Keratinocyte (primary cell): Measurements from ENCODE around the gene SRXN1. TPM values are rescaled to one million over a fixed set of nuclear protein-coding genes. Genes with fewer than 3 reads are reported as not detected.

ENCODE experiments used
- DNase-seq: peaks from one replicate; pipeline ENCODE4 v3.0.0-alpha.2; 2011; ENCODE audit warnings: low read depth, missing footprints, low spot score
- FAIRE-seq: peaks from 2 replicates; lab custom pipeline; 2011; peaks lifted over from hg19 to GRCh38; lab: Jason Lieb, UNC
- H2AFZ ChIP-seq: 2 replicates; pipeline ENCODE4 v1.6.0; 2012; ENCODE audit warnings: low read length, control low read depth, inconsistent platforms; ENCODE audit not compliant: control insufficient read depth
- H3K27ac ChIP-seq: 2 replicates; pipeline ENCODE4 v1.5.1; 2011; ENCODE audit warnings: low read length; ENCODE audit not compliant: control insufficient read depth, insufficient read depth
- H3K27me3 ChIP-seq: 3 replicates; pipeline ENCODE4 v1.6.0; 2011; ENCODE audit warnings: low read length; ENCODE audit not compliant: control insufficient read depth, insufficient read depth; ENCODE audit errors: extremely low read depth
- H3K36me3 ChIP-seq, 2 experiments: 2 replicates in 1 of 2; 3 replicates in 1 of 2; pipeline ENCODE4 v1.5.1; 2011; ENCODE audit warnings: low read length in 2 of 2, mild to moderate bottlenecking in 1 of 2; ENCODE audit not compliant: control insufficient read depth in 2 of 2, insufficient read depth in 2 of 2; ENCODE audit errors: extremely low read depth in 1 of 2
- H3K4me1 ChIP-seq: 3 replicates; pipeline ENCODE4 v1.5.1; 2011; ENCODE audit warnings: low read length; ENCODE audit not compliant: control insufficient read depth, insufficient read depth; ENCODE audit errors: extremely low read depth
- H3K4me2 ChIP-seq: 3 replicates; pipeline ENCODE4 v1.6.0; 2011; ENCODE audit warnings: low read depth, low read length; ENCODE audit not compliant: control insufficient read depth, insufficient read depth; ENCODE audit errors: extremely low read depth
- H3K4me3 ChIP-seq, 3 experiments: fragments of 200-600 bp in 1 of 3; sonication (generic) in 1 of 3; 2 replicates in 2 of 3; 3 replicates in 1 of 3; pipeline ENCODE4 v1.5.1; 2011 to 2016; ENCODE audit warnings: low read length in 3 of 3, mild to moderate bottlenecking in 3 of 3, control low read depth in 2 of 3, inconsistent platforms in 1 of 3, low read depth in 1 of 3, mixed read lengths in 1 of 3, mixed run types in 1 of 3, moderate library complexity in 1 of 3; ENCODE audit not compliant: control insufficient read depth in 2 of 3, insufficient read depth in 2 of 3; ENCODE audit errors: extremely low read depth in 1 of 3
- H3K79me2 ChIP-seq: 2 replicates; pipeline ENCODE4 v1.6.0; 2012; ENCODE audit warnings: low read length; ENCODE audit not compliant: control insufficient read depth, insufficient read depth
- H3K9ac ChIP-seq: 3 replicates; pipeline ENCODE4 v1.6.0; 2011; ENCODE audit warnings: low read length; ENCODE audit not compliant: control insufficient read depth, insufficient read depth; ENCODE audit errors: extremely low read depth
- H3K9me1 ChIP-seq: 3 replicates; pipeline ENCODE4 v1.6.0; 2011; ENCODE audit warnings: low read length; ENCODE audit not compliant: control insufficient read depth, insufficient read depth; ENCODE audit errors: extremely low read depth
- H3K9me3 ChIP-seq: 2 replicates; pipeline ENCODE4 v1.5.1; 2012; ENCODE audit warnings: low read depth, low read length; ENCODE audit not compliant: control insufficient read depth
- H4K20me1 ChIP-seq: 3 replicates; pipeline ENCODE4 v1.6.0; 2011; ENCODE audit warnings: low read length; ENCODE audit not compliant: control insufficient read depth, insufficient read depth; ENCODE audit errors: extremely low read depth
- CTCF ChIP-seq, 3 experiments: IDR thresholded peaks in 1 of 3; conservative IDR thresholded peaks in 1 of 3; optimal IDR thresholded peaks in 1 of 3; 2 replicates in 2 of 3; 3 replicates in 1 of 3; pipeline versions ENCODE3 to v1.5.1; 2011; ENCODE audit warnings: low read length in 3 of 3, mild to moderate bottlenecking in 3 of 3, moderate library complexity in 2 of 3, control low read depth in 1 of 3, inconsistent platforms in 1 of 3; ENCODE audit not compliant: insufficient read depth in 2 of 3; ENCODE audit errors: extremely low read depth in 1 of 3
- EZH2 ChIP-seq: IDR thresholded peaks from one replicate; pipeline ENCODE4 v1.6.1; 2012; ENCODE audit warnings: inconsistent platforms, mild to moderate bottlenecking, low read length, moderate library complexity
- dilution Hi-C: fragments of 300-500 bp; cut with MboI; formaldehyde crosslinking; loops from one replicate; pipeline ENCODE4 v1.7.0; 2020; ENCODE audit warnings: low sequenced_read_pairs; ENCODE audit not compliant: extremely low pct_ligation_motif_present
- polyA plus RNA-seq, 5 experiments: library from polyadenylated mRNA; depleted of rRNA in 3 of 5; stranded (reverse) in 3 of 5; stranded (forward) in 1 of 5; unstranded in 1 of 5; fragments of >200 nt; gene quantifications; 1 replicate in 1 of 5; 2 replicates in 3 of 5; 3 replicates in 1 of 5; pipeline versions ENCODE4 v1.2.1 to v1.2.3, GENCODE V29; 2011 to 2012; ENCODE audit warnings: missing spikeins in 2 of 5, low read depth in 1 of 5, low replicate concordance in 1 of 5

SRXN1 gene
- polyA plus RNA-seq, 1 donor (not counting 4 experiments of a cell fraction or from before 2014, with no cell fraction given) = 51.7 TPM

- DNase-seq = no peak
- dilution Hi-C loops = no loop called here
- TF ChIP-seq EZH2 = no peak
- no peak for TF ChIP-seq CTCF (optimal IDR thresholded peaks at IDR 0.05 in 1 of 3, IDR thresholded peaks at IDR 0.05 in 1 of 3, conservative IDR thresholded peaks at IDR 0.05 in 1 of 3; ENCODE audit: extremely low read depth in 1 of 3, insufficient read depth in 2 of 3, low read length in 3 of 3)
- Histone ChIP-seq H4K20me1 (no peaks in the 10 kb centered on the region), H3K4me3 (no peak overlapping the region), H3K9me1 (no peaks in the 10 kb centered on the region), H3K4me2 (no peak overlapping the region), H3K79me2 (no peaks in the 10 kb centered on the region), H3K27me3 (peaks cover 66% of the 10 kb centered on the region), H3K36me3 (no peaks in the 10 kb centered on the region), H2AFZ (no peak overlapping the region), H3K9me3 (no peaks in the 10 kb centered on the region), H3K9ac (no peak overlapping the region), H3K4me1 (no peaks in the 10 kb centered on the region), H3K27ac (no peak overlapping the region)
- FAIRE-seq = no peak
Observed at GRCh38 chr20:676315-676937, 23.4 kb upstream of the SRXN1 start.

GRCh38 chr20:675453-676314, 22.7 kb upstream of the SRXN1 start, which contains the start of gene SCRT2:
Gene SCRT2 (minus strand): TSS chr20:675802. CDS start chr20:675601, 201 bp downstream.
- Histone ChIP-seq H3K36me3 (no peaks in the 10 kb centered on the region), H4K20me1 (no peaks in the 10 kb centered on the region), H3K9me1 (no peaks in the 10 kb centered on the region), H3K4me3 (no peak within 1 kb of the TSS), H3K9ac (no peak within 1 kb of the TSS), H3K4me1 (no peaks in the 10 kb centered on the region), H3K27me3 (peaks cover 66% of the 10 kb centered on the region), H2AFZ (no peak within 1 kb of the TSS), H3K9me3 (no peaks in the 10 kb centered on the region), H3K4me2 (peak within 1 kb of the TSS; percentile 39), H3K27ac (no peak within 1 kb of the TSS), H3K79me2 (no peaks in the 10 kb centered on the region)
- no peak for TF ChIP-seq CTCF (optimal IDR thresholded peaks at IDR 0.05 in 1 of 3, IDR thresholded peaks at IDR 0.05 in 1 of 3, conservative IDR thresholded peaks at IDR 0.05 in 1 of 3; ENCODE audit: extremely low read depth in 1 of 3, insufficient read depth in 2 of 3, low read length in 3 of 3)
- peak; percentile 78 for TF ChIP-seq EZH2
- DNase-seq = no peak
- FAIRE-seq = no peak
- dilution Hi-C loops = no loop called here
